Testis (tissue), 3 donors: ENCODE data around the gene ZEB2. TPM values are rescaled to one million over a fixed set of nuclear protein-coding genes. Genes with fewer than 3 reads are reported as not detected.
A peak's percentile ranks its signal among the peaks of the same experiment; 100 is the strongest.

Source experiments
- DNase-seq: peaks from one replicate; pipeline ENCODE4 v3.0.0-alpha.2; 2019
- H3K27ac ChIP-seq, 2 donors: fragments of 200-600 bp; sonication (generic); one replicate each; pipeline ENCODE4 v1.5.1; 2019
- H3K27me3 ChIP-seq: fragments of 200-600 bp; sonication (generic); one replicate; pipeline ENCODE4 v1.5.1; 2019
- H3K36me3 ChIP-seq: fragments of 200-600 bp; sonication (generic); one replicate; pipeline ENCODE4 v1.5.1; 2017; ENCODE audit warnings: low read depth; ENCODE audit errors: missing control alignments
- H3K4me1 ChIP-seq: fragments of 200-600 bp; sonication (generic); one replicate; pipeline ENCODE4 v1.5.1; 2019
- H3K4me3 ChIP-seq, 2 donors: fragments of 200-600 bp; sonication (generic); one replicate each; pipeline ENCODE4 v1.5.1; 2017 to 2019
- H3K9me3 ChIP-seq: fragments of 200-600 bp; sonication (generic); one replicate; pipeline ENCODE4 v1.5.1; 2017
- POLR2A ChIP-seq: fragments of 450-650 bp; IDR thresholded peaks from one replicate; pipeline ENCODE4 v1.6.1; 2017; ENCODE audit warnings: antibody characterized with exemption, mild to moderate bottlenecking, moderate library complexity
- WGBS, 2 donors: methylation state at CpG; one replicate each; pipeline ENCODE4 v1.1.5; 2018; 5-methylcytosine and 5-hydroxymethylcytosine counted together
- intact Hi-C: fragments of 100-400 bp; cut with DNase I; formaldehyde crosslinking; loops from one replicate; pipeline ENCODE4 v1.15.1; 2023; ENCODE audit warnings: low total_unique reads
- polyA plus RNA-seq: library from polyadenylated mRNA; stranded (reverse); fragments of 350-450 nt; fragmentation: Illumina TruSeq; extraction: RNeasy Lipid Tissue Mini Kit (QIAGEN cat#74804); gene quantifications from one replicate; pipeline ENCODE4 v1.2.3, GENCODE V29; 2014; ENCODE audit warnings: low read depth, low replicate concordance; ENCODE audit not compliant: insufficient read depth
- total RNA-seq, 2 donors: library from RNA; depleted of rRNA; stranded (reverse); fragments of >200 nt; gene quantifications; one replicate each; pipeline ENCODE4 v1.2.3, GENCODE V29; 2016
- TF ChIP-seq, protein P1 (sequence below), 3 experiments: fragments of 450-650 bp in 2 of 3; fragments of 200-600 bp in 1 of 3; sonication (generic) in 1 of 3; IDR thresholded peaks; one replicate each; pipeline ENCODE4 v1.5.1; 2016 to 2019; ENCODE audit warnings: antibody characterized with exemption in 3 of 3, mild to moderate bottlenecking in 2 of 3, moderate library complexity in 1 of 3

ZEB2 gene
- total and polyA plus RNA-seq, 3 donors from 2014 or later = 38.7 to 96.4 (median 87.8) TPM

DNA sequence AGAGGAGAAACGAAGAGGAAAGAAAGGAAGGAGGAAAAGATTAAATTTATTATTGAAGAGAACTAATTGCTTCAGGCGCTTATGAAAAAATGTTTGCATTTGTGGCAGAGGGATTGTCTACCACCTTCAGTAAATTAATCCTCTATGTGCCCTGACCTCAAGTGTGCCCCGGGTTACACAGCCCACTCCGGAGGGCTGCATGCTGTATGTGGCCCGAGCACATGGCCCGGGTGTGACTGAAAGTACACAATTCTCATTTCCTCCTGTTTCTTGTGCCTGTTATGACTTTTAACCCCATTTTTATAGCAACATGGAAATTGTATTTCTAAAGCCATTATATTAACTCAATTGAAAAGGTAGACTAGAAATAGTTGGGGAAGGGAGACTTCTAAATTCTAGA is 38.8 kb downstream of the ZEB2 start:
- H3K9me3 ChIP-seq = no peaks in the 10 kb centered on the region
- H3K27ac ChIP-seq = peak overlapping the region in 1 of 2 donors; percentile 13
- no peaks in the 10 kb centered on the region for H3K36me3 ChIP-seq
- DNase-seq = no peak
- TF ChIP-seq, protein P1, sequence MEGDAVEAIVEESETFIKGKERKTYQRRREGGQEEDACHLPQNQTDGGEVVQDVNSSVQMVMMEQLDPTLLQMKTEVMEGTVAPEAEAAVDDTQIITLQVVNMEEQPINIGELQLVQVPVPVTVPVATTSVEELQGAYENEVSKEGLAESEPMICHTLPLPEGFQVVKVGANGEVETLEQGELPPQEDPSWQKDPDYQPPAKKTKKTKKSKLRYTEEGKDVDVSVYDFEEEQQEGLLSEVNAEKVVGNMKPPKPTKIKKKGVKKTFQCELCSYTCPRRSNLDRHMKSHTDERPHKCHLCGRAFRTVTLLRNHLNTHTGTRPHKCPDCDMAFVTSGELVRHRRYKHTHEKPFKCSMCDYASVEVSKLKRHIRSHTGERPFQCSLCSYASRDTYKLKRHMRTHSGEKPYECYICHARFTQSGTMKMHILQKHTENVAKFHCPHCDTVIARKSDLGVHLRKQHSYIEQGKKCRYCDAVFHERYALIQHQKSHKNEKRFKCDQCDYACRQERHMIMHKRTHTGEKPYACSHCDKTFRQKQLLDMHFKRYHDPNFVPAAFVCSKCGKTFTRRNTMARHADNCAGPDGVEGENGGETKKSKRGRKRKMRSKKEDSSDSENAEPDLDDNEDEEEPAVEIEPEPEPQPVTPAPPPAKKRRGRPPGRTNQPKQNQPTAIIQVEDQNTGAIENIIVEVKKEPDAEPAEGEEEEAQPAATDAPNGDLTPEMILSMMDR (IDR thresholded peaks at IDR 0.05) = no peak
- no peak for TF ChIP-seq POLR2A
- peaks cover 42% of the 10 kb centered on the region for H3K4me1 ChIP-seq
- H3K4me3 ChIP-seq = no peak overlapping the region
- intact Hi-C loops = no loop called here
- WGBS, 2 donors = 70 to 73% methylated on average over 6 of the region's 6 CpGs
- no peaks in the 10 kb centered on the region for H3K27me3 ChIP-seq

- 73 to 77% methylated on average over 1 of the region's 1 CpG for WGBS, 2 donors
- DNase-seq = no peak
- Histone ChIP-seq H3K27ac (peak overlapping the region in 1 of 2 donors; percentile 39), H3K27me3 (no peaks in the 10 kb centered on the region), H3K4me3 (no peak overlapping the region), H3K36me3 (no peaks in the 10 kb centered on the region), H3K4me1 (peaks cover 42% of the 10 kb centered on the region), H3K9me3 (no peaks in the 10 kb centered on the region)
- intact Hi-C loops = no loop called here
- TF ChIP-seq, protein P1 (IDR thresholded peaks at IDR 0.05) = no peak
- TF ChIP-seq POLR2A = no peak
Observed at GRCh38 chr2:144480285-144480684, 39.6 kb downstream of the ZEB2 start.

GRCh38 chr2:144479659-144480058 is 40.3 kb downstream of the ZEB2 start:
- WGBS, 2 donors = 64 to 75% methylated on average over 8 of the region's 8 CpGs
- Histone ChIP-seq H3K27me3 (no peaks in the 10 kb centered on the region), H3K4me1 (peaks cover 39% of the 10 kb centered on the region), H3K36me3 (no peaks in the 10 kb centered on the region), H3K4me3 (no peak overlapping the region), H3K9me3 (no peaks in the 10 kb centered on the region), H3K27ac (no peak overlapping the region)
- intact Hi-C loops = no loop called here
- no peak for TF ChIP-seq POLR2A
- TF ChIP-seq, protein P1 (IDR thresholded peaks at IDR 0.05) = no peak
- no peak for DNase-seq

- Histone ChIP-seq H3K27me3 (no peaks in the 10 kb centered on the region), H3K27ac (no peak overlapping the region), H3K36me3 (no peaks in the 10 kb centered on the region), H3K4me1 (peaks cover 34% of the 10 kb centered on the region), H3K4me3 (no peak overlapping the region), H3K9me3 (no peaks in the 10 kb centered on the region)
- TF ChIP-seq, protein P1 (IDR thresholded peaks at IDR 0.05) = no peak
- no peak for TF ChIP-seq POLR2A
- DNase-seq = no peak
- 56 to 57% methylated on average over 4 of the region's 4 CpGs for WGBS, 2 donors
- intact Hi-C loops = no loop called here
Observed at GRCh38 chr2:144479138-144479537, 40.8 kb downstream of the ZEB2 start.

DNA sequence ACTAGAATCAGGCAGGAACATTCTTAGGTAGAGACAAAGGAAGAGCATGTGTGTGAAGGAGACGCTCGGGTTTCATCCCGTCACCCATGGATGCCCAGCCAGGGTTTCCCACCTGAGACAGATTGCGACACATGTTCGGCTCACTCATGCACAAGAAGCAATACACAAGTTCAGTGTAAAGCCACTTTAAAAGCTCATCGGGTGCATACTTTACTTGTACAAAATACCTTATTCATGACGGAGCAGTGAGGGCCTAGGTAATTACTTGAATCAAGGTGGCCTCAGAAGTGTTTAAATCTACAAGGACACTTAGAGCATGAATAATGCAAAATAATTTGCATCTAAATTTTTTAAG is 42.0 kb downstream of the ZEB2 start:
- Histone ChIP-seq H3K36me3 (no peaks in the 10 kb centered on the region), H3K4me1 (peaks cover 32% of the 10 kb centered on the region), H3K27me3 (no peaks in the 10 kb centered on the region), H3K27ac (no peak overlapping the region), H3K4me3 (no peak overlapping the region), H3K9me3 (no peaks in the 10 kb centered on the region)
- 70 to 86% methylated on average over 7 of the region's 7 CpGs for WGBS, 2 donors
- intact Hi-C loops = no loop called here
- DNase-seq = no peak
- no peak for TF ChIP-seq POLR2A
- TF ChIP-seq, protein P1 (IDR thresholded peaks at IDR 0.05) = no peak
